ENCODE measurements around the gene GGCX.
"Not testable (repeated sequence)": the region's sequence is repeated elsewhere in the genome, so short reads cannot be mapped to it uniquely, and the experiment has no call there.

GGCX gene

GRCh38 chr2:85595301-85596025 lies 34.2 kb upstream of the GGCX start, which contains the start of gene RNF181:
Gene RNF181, plus strand, starts transcription at chr2:85595745. Its CDS starts 19 bp downstream, at chr2:85595764.
- intact Hi-C loops (cut with DNase I), result loop anchor here (2.0 kb wide), 1 partner anchor 35 kb away; the partner anchor contains the start of gene GGCX
- peak; percentile 95 to 100 (median 99) for DNase-seq

GRCh38 chr2:85594715-85595300 lies 33.5 kb upstream of the GGCX start:
- intact Hi-C loops (cut with DNase I), result loop anchor here (2.0 kb wide), 1 partner anchor 34 kb away; the partner anchor contains the start of gene GGCX
- DNase-seq, result no peak

- DNase-seq, result peak in 1 of 10 donors; percentile 39
- intact Hi-C loops (cut with DNase I), result no loop called here
Observed at GRCh38 chr2:85593023-85593422, 31.7 kb upstream of the GGCX start.

GRCh38 chr2:85592299-85592698 lies 31.0 kb upstream of the GGCX start:
- intact Hi-C loops (cut with DNase I), result not testable (repeated sequence)
- DNase-seq, result peak in 1 of 10 donors; percentile 26

GRCh38 chr2:85591563-85591962 lies 30.3 kb upstream of the GGCX start:
- peak in 1 of 10 donors; percentile 55 for DNase-seq
- intact Hi-C loops (cut with DNase I), result no loop called here

- intact Hi-C loops (cut with DNase I), result no loop called here
- peak in 1 of 10 donors; percentile 11 for DNase-seq
Observed at GRCh38 chr2:85590950-85591349, 29.7 kb upstream of the GGCX start.

GRCh38 chr2:85589982-85590791 lies 28.9 kb upstream of the GGCX start:
- intact Hi-C loops (cut with DNase I), result no loop called here
- DNase-seq, result peak in 1 of 10 donors; percentile 44

- peak in 1 of 10 donors; percentile 51 for DNase-seq
- intact Hi-C loops (cut with DNase I), result no loop called here
Observed at GRCh38 chr2:85589181-85589580, 27.9 kb upstream of the GGCX start.

- intact Hi-C loops (cut with DNase I), result no loop called here
- DNase-seq, result peak in 1 of 10 donors; percentile 6
Observed at GRCh38 chr2:85588645-85589044, 27.4 kb upstream of the GGCX start.

- intact Hi-C loops (cut with DNase I), result no loop called here
- DNase-seq, result peak in 1 of 10 donors; percentile 52
Observed at GRCh38 chr2:85588236-85588635, 26.9 kb upstream of the GGCX start.

GRCh38 chr2:85585781-85586105 lies 24.4 kb upstream of the GGCX start:
- intact Hi-C loops (cut with DNase I), result no loop called here
- no peak for DNase-seq

- DNase-seq, result peak in 1 of 10 donors; percentile 19
- intact Hi-C loops (cut with DNase I), result no loop called here
Observed at GRCh38 chr2:85584857-85585780, 23.8 kb upstream of the GGCX start.

GRCh38 chr2:85584354-85584856 lies 23.1 kb upstream of the GGCX start, which contains the start of gene VAMP5:
Gene VAMP5, plus strand, starts transcription at chr2:85584431. Its CDS starts 60 bp downstream, at chr2:85584491.
- peak in 3 of 10 donors; percentile 31 to 81 (median 75) for DNase-seq
- intact Hi-C loops (cut with DNase I), result no loop called here

GRCh38 chr2:85583667-85584353 lies 22.5 kb upstream of the GGCX start:
- intact Hi-C loops (cut with DNase I), result no loop called here
- DNase-seq, result peak in 1 of 10 donors; percentile 3

- intact Hi-C loops (cut with DNase I), result no loop called here
- peak in 1 of 10 donors; percentile 16 for DNase-seq
Observed at GRCh38 chr2:85582492-85582891, 21.2 kb upstream of the GGCX start.

- intact Hi-C loops (cut with DNase I), result no loop called here
- DNase-seq, result peak in 1 of 10 donors; percentile 62
Observed at GRCh38 chr2:85580206-85580605, 18.9 kb upstream of the GGCX start.

GRCh38 chr2:85579266-85579935 lies 18.1 kb upstream of the GGCX start:
- DNase-seq, result peak in 1 of 10 donors; percentile 44
- intact Hi-C loops (cut with DNase I), result no loop called here

All from posterior cingulate gyrus (tissue), 11 donors.